ENCODE results near the gene UBE3D.

DNA sequence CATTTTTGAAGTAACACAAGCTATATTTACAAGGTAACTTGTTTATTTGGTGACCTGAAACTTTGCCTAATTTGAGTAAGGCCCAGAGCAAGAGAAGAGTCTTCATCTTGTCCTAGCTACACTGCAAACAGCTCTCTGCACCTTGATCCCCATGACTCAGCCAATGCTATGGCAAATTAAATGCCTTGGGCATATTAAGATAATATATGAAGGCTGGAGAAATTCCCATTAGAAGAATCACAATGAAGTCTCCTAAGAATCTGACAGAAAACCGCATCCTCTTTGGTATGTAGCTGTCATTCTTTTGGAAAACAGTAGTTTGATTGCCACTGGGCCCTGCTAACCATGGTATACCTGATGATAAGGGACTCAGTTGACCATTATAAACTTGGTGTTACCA is 204.5 kb downstream of the UBE3D start:
- TF ChIP-seq, protein P1, sequence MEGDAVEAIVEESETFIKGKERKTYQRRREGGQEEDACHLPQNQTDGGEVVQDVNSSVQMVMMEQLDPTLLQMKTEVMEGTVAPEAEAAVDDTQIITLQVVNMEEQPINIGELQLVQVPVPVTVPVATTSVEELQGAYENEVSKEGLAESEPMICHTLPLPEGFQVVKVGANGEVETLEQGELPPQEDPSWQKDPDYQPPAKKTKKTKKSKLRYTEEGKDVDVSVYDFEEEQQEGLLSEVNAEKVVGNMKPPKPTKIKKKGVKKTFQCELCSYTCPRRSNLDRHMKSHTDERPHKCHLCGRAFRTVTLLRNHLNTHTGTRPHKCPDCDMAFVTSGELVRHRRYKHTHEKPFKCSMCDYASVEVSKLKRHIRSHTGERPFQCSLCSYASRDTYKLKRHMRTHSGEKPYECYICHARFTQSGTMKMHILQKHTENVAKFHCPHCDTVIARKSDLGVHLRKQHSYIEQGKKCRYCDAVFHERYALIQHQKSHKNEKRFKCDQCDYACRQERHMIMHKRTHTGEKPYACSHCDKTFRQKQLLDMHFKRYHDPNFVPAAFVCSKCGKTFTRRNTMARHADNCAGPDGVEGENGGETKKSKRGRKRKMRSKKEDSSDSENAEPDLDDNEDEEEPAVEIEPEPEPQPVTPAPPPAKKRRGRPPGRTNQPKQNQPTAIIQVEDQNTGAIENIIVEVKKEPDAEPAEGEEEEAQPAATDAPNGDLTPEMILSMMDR (optimal IDR thresholded peaks at IDR 0.05 in 1 of 3, IDR thresholded peaks at IDR 0.05 in 1 of 3, conservative IDR thresholded peaks at IDR 0.05 in 1 of 3; ENCODE audit: extremely low read depth in 1 of 3, insufficient read depth in 2 of 3, low read length in 3 of 3), result no peak
- TF ChIP-seq EZH2 (IDR thresholded peaks at IDR 0.05; ENCODE audit: low read length), result no peak

Measured in keratinocyte (primary cell).